ENCODE measurements around the gene USP24.

USP24 gene

GRCh38 chr1:55144886-55145285, 70.3 kb downstream of the USP24 start:
- WGBS (ENCODE audit: insufficient coverage, insufficient read length): no CpG with 5 or more reads among the region's 6 CpGs
- no peak overlapping the region for H3K27ac ChIP-seq (ENCODE audit: low read length)
- no peaks in the 10 kb centered on the region; the same call in 1 of the 2 replicates for H3K36me3 ChIP-seq (ENCODE audit: control insufficient read depth, insufficient read depth, low read length)
- no peak overlapping the region for H3K4me3 ChIP-seq (ENCODE audit: low read length)
- no peaks in the 10 kb centered on the region for H3K4me1 ChIP-seq (ENCODE audit: control insufficient read depth, insufficient read depth, low read length)
- DNase-seq (ENCODE audit: low read depth, low spot score): no peak
- no peaks in the 10 kb centered on the region for H3K27me3 ChIP-seq (ENCODE audit: control insufficient read depth, insufficient read depth, low read length)
- H3K9me3 ChIP-seq (ENCODE audit: control insufficient read depth, insufficient read depth, low read length): no peaks in the 10 kb centered on the region

DNA sequence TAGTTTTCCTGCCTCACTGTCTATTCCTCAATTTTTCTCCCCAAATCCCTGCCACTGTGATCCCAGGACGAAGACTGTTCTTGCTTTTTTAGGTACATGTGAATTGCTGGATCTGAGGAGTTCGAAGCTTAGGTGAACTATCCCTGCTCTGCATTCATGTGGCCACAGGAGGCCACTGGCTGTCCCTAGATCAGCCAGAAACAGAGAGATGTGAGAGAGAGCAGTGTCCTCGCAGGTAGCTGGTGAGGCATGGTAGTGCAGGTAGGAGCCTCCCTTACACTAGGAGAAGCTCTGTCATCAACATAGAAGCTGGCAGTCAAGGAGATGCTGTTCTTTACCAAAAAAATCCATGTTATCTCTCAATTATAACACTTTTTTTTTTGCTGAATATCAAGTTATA, 71.5 kb downstream of the USP24 start:
- H3K27me3 ChIP-seq (ENCODE audit: control insufficient read depth, insufficient read depth, low read length): no peaks in the 10 kb centered on the region
- DNase-seq (ENCODE audit: low read depth, low spot score): peak; percentile 33
- no peaks in the 10 kb centered on the region; the same call in 1 of the 2 replicates for H3K36me3 ChIP-seq (ENCODE audit: control insufficient read depth, insufficient read depth, low read length)
- no peak overlapping the region for H3K4me3 ChIP-seq (ENCODE audit: low read length)
- no peak overlapping the region for H3K27ac ChIP-seq (ENCODE audit: low read length)
- H3K9me3 ChIP-seq (ENCODE audit: control insufficient read depth, insufficient read depth, low read length): no peaks in the 10 kb centered on the region
- no peaks in the 10 kb centered on the region for H3K4me1 ChIP-seq (ENCODE audit: control insufficient read depth, insufficient read depth, low read length)
- WGBS (ENCODE audit: insufficient coverage, insufficient read length): no CpG with 5 or more reads among the region's 3 CpGs

GRCh38 chr1:55141295-55141893, 73.8 kb downstream of the USP24 start:
- Histone ChIP-seq H3K4me3 (ENCODE audit: low read length) (no peak overlapping the region), H3K36me3 (ENCODE audit: control insufficient read depth, insufficient read depth, low read length) (peaks cover 3% of the 10 kb centered on the region; the same call in 1 of the 2 replicates)

DNA sequence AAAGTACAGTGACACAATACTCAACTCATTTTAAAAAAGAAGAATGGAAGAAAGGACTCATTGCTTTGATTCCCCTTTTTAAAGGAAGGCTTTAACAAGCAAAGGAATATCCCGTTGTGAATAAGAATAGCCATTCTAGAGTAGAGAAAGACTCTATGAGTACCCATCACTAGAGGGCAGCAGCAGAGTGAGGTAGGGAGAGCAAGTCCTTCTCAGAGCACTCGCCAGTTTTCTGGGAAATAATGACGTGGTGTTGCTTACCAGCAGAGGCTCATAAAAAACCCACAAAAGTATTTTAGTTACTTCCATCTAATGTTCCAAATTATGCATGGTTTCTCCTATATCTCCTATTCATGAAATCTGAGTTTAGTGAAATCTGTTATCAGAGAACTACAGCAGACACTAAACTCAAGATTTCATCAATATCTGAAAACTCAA, 74.6 kb downstream of the USP24 start:
- no peak overlapping the region for H3K27ac ChIP-seq (ENCODE audit: low read length)
- peak; percentile 31 for DNase-seq (ENCODE audit: low read depth, low spot score)
- H3K9me3 ChIP-seq (ENCODE audit: control insufficient read depth, insufficient read depth, low read length): no peaks in the 10 kb centered on the region
- no peaks in the 10 kb centered on the region for H3K27me3 ChIP-seq (ENCODE audit: control insufficient read depth, insufficient read depth, low read length)
- peaks cover 3% of the 10 kb centered on the region; the same call in 1 of the 2 replicates for H3K36me3 ChIP-seq (ENCODE audit: control insufficient read depth, insufficient read depth, low read length)
- H3K4me1 ChIP-seq (ENCODE audit: control insufficient read depth, insufficient read depth, low read length): no peaks in the 10 kb centered on the region
- H3K4me3 ChIP-seq (ENCODE audit: low read length): no peak overlapping the region
- no CpG with 5 or more reads among the region's 3 CpGs for WGBS (ENCODE audit: insufficient coverage, insufficient read length)

More at GRCh38 chr1:55141295-55141893, 73.8 kb downstream of the USP24 start:
- no CpG with 5 or more reads among the region's 1 CpG for WGBS (ENCODE audit: insufficient coverage, insufficient read length)
- Histone ChIP-seq H3K27me3 (ENCODE audit: control insufficient read depth, insufficient read depth, low read length) (no peaks in the 10 kb centered on the region), H3K9me3 (ENCODE audit: control insufficient read depth, insufficient read depth, low read length) (no peaks in the 10 kb centered on the region), H3K27ac (ENCODE audit: low read length) (no peak overlapping the region), H3K4me1 (ENCODE audit: control insufficient read depth, insufficient read depth, low read length) (no peaks in the 10 kb centered on the region)
- no peak for DNase-seq (ENCODE audit: low read depth, low spot score)

DNA sequence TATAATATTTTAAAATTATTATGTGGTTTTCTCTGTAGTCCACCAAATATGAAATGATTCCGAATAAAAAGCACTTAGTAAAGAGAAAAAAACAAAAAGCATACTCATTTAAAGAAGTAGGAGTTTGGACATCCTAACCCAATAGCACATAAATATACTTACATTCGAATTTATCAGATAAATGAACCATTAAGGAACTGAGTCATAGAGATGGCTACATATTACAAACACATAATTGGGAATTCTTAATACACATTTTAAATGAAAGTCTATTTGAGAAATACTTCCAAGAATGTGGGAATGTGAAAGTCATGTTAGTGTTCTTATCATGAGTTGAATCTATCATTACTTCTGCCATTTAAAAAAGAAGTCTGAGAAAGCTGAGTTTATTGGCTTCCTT, 75.0 kb downstream of the USP24 start:
- Histone ChIP-seq H3K9me3 (ENCODE audit: control insufficient read depth, insufficient read depth, low read length) (no peaks in the 10 kb centered on the region), H3K4me3 (ENCODE audit: low read length) (no peak overlapping the region), H3K27me3 (ENCODE audit: control insufficient read depth, insufficient read depth, low read length) (no peaks in the 10 kb centered on the region), H3K27ac (ENCODE audit: low read length) (no peak overlapping the region), H3K36me3 (ENCODE audit: control insufficient read depth, insufficient read depth, low read length) (peaks cover 3% of the 10 kb centered on the region; the same call in 1 of the 2 replicates), H3K4me1 (ENCODE audit: control insufficient read depth, insufficient read depth, low read length) (no peaks in the 10 kb centered on the region)
- DNase-seq (ENCODE audit: low read depth, low spot score): no peak
- no CpG with 5 or more reads among the region's 2 CpGs for WGBS (ENCODE audit: insufficient coverage, insufficient read length)

DNA sequence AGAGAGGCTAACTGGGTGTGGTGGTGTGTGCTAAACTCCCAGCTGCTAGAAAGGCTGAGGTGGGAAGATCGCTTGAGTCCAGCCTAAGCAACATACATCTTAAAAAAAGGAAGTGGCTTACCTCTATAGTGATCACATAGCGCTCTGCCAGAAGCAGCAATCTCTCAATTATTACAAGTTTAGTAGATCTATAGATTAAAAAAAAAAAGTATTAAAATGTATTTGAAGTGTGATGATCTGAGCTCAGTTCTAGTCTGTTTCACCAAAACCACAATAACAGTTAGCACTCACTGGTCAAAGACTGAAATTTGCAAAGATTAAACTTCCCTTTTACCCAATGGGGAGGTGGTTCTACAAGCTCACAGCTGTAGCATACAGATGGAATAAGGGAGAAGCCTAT, 76.3 kb downstream of the USP24 start:
- Histone ChIP-seq H3K4me3 (ENCODE audit: low read length) (no peak overlapping the region), H3K36me3 (ENCODE audit: control insufficient read depth, insufficient read depth, low read length) (peaks cover 3% of the 10 kb centered on the region; the same call in 1 of the 2 replicates), H3K27me3 (ENCODE audit: control insufficient read depth, insufficient read depth, low read length) (no peaks in the 10 kb centered on the region), H3K27ac (ENCODE audit: low read length) (no peak overlapping the region), H3K4me1 (ENCODE audit: control insufficient read depth, insufficient read depth, low read length) (no peaks in the 10 kb centered on the region), H3K9me3 (ENCODE audit: control insufficient read depth, insufficient read depth, low read length) (no peaks in the 10 kb centered on the region)
- no peak for DNase-seq (ENCODE audit: low read depth, low spot score)
- no CpG with 5 or more reads among the region's 2 CpGs for WGBS (ENCODE audit: insufficient coverage, insufficient read length)

- no peaks in the 10 kb centered on the region for H3K9me3 ChIP-seq (ENCODE audit: control insufficient read depth, insufficient read depth, low read length)
- no peaks in the 10 kb centered on the region for H3K4me1 ChIP-seq (ENCODE audit: control insufficient read depth, insufficient read depth, low read length)
- H3K27me3 ChIP-seq (ENCODE audit: control insufficient read depth, insufficient read depth, low read length): no peaks in the 10 kb centered on the region
- peaks cover 3% of the 10 kb centered on the region; the same call in 1 of the 2 replicates for H3K36me3 ChIP-seq (ENCODE audit: control insufficient read depth, insufficient read depth, low read length)
- H3K4me3 ChIP-seq (ENCODE audit: low read length): no peak overlapping the region
- H3K27ac ChIP-seq (ENCODE audit: low read length): no peak overlapping the region
- no CpG with 5 or more reads among the region's 7 CpGs for WGBS (ENCODE audit: insufficient coverage, insufficient read length)
- DNase-seq (ENCODE audit: low read depth, low spot score): no peak
Observed at GRCh38 chr1:55134152-55134808, 80.9 kb downstream of the USP24 start.

DNA sequence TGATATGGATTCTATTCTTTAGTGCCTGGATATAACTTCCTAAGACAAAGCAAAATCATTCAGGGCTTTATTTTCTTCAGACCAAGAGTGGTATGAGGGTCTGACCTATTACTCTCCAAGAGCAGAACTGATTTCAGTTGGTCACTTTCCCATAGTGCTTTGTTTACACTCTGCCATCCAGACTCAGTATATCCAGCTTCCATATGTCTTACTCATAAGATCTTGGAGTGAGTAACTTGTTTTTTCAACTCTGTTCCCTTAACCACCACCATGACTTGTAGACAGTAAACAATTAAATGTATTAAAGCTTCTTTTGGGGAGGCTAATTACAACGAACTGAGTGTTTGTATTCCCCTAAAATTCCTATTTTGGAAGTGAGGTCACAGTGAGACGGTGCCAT, 83.4 kb downstream of the USP24 start:
- WGBS (ENCODE audit: insufficient coverage, insufficient read length): no CpG with 5 or more reads among the region's 2 CpGs
- Histone ChIP-seq H3K27me3 (ENCODE audit: control insufficient read depth, insufficient read depth, low read length) (no peaks in the 10 kb centered on the region), H3K36me3 (ENCODE audit: control insufficient read depth, insufficient read depth, low read length) (no peaks in the 10 kb centered on the region; the same call in 1 of the 2 replicates), H3K9me3 (ENCODE audit: control insufficient read depth, insufficient read depth, low read length) (no peaks in the 10 kb centered on the region), H3K27ac (ENCODE audit: low read length) (no peak overlapping the region), H3K4me1 (ENCODE audit: control insufficient read depth, insufficient read depth, low read length) (no peaks in the 10 kb centered on the region), H3K4me3 (ENCODE audit: low read length) (no peak overlapping the region)
- DNase-seq (ENCODE audit: low read depth, low spot score): no peak

DNA sequence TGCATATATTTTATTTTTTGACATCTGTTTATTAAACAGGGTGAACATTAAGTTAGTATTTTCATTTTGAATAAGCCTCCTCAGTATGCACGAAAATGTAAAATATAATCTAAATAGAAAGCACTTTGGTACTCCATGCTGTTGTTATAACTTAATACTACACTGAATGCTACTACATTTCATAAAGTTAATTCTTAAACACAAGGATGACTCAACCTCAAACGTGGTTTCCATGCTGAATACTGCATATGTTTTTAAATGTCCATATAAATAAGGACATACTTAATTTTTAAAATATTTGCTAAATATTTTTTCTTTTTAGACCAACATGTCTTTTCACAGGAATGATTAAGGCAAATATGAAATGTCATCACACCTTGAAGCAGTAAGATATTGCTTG, 83.9 kb downstream of the USP24 start:
- Histone ChIP-seq H3K4me1 (ENCODE audit: control insufficient read depth, insufficient read depth, low read length) (no peaks in the 10 kb centered on the region), H3K36me3 (ENCODE audit: control insufficient read depth, insufficient read depth, low read length) (no peaks in the 10 kb centered on the region; the same call in 1 of the 2 replicates)
- WGBS (ENCODE audit: insufficient coverage, insufficient read length): no CpG with 5 or more reads among the region's 2 CpGs

DNA sequence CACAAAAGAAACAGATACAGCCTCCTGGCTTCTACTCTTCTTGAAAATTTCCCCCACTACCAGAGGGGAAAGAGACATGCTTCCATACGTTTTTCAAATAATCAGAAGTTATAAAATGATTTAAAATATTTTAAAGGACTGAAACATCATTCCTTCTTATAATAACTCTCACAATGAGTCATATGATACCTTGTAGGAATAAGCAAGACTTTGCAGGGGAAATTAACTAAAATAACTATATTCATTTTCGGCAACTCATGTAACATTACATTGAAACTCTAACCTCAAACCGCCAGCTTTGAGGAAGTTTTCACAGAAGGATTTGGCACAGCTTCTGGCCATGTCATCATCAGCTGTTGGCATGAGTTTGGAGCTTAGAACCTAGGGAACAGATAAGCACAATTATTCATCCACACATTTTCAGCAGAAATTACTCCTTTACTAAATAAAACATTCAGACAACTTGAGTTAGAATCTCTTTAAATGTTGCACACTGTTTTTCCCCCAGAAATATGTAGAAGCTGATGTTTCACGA, 85.9 kb downstream of the USP24 start:
- WGBS (ENCODE audit: insufficient coverage, insufficient read length): no CpG with 5 or more reads among the region's 4 CpGs
- H3K4me3 ChIP-seq (ENCODE audit: low read length): no peak overlapping the region
- H3K4me1 ChIP-seq (ENCODE audit: control insufficient read depth, insufficient read depth, low read length): no peaks in the 10 kb centered on the region; the same call in 1 of the 2 replicates
- no peaks in the 10 kb centered on the region for H3K27me3 ChIP-seq (ENCODE audit: control insufficient read depth, insufficient read depth, low read length)
- H3K36me3 ChIP-seq (ENCODE audit: control insufficient read depth, insufficient read depth, low read length): peaks cover 11% of the 10 kb centered on the region; the same call in 1 of the 2 replicates
- no peak overlapping the region for H3K27ac ChIP-seq (ENCODE audit: low read length)
- no peak for DNase-seq (ENCODE audit: low read depth, low spot score)
- no peaks in the 10 kb centered on the region for H3K9me3 ChIP-seq (ENCODE audit: control insufficient read depth, insufficient read depth, low read length)

More for the DNA sequence above, 83.9 kb downstream of the USP24 start:
- H3K4me3 ChIP-seq (ENCODE audit: low read length): no peak overlapping the region
- DNase-seq (ENCODE audit: low read depth, low spot score): no peak
- H3K27ac ChIP-seq (ENCODE audit: low read length): no peak overlapping the region
- H3K9me3 ChIP-seq (ENCODE audit: control insufficient read depth, insufficient read depth, low read length): no peaks in the 10 kb centered on the region
- H3K27me3 ChIP-seq (ENCODE audit: control insufficient read depth, insufficient read depth, low read length): no peaks in the 10 kb centered on the region

All from iPS DF 6.9 (cell line).